ENCODE results near the gene STX4. TPM values are rescaled to one million over a fixed set of nuclear protein-coding genes. Genes with fewer than 3 reads are reported as not detected.

STX4 gene
- polyA plus RNA-seq, 1 of the 3 experiments (the other 2 are of a cell fraction): 117 TPM

- Histone ChIP-seq H3K4me3 (ENCODE audit: low read depth in 2 of 2, low read length in 1 of 2) (no peak overlapping the region), H3K9me2 (no peaks in the 10 kb centered on the region), H3K27ac (ENCODE audit: low read depth in 2 of 2, low read length in 1 of 2) (no peak overlapping the region), H3K27me3 (ENCODE audit: insufficient read depth) (no peaks in the 10 kb centered on the region), H3K9ac (no peak overlapping the region), H3F3A (replicated peaks; ENCODE audit: insufficient read depth) (peaks cover 27% of the 10 kb centered on the region), H4K20me1 (ENCODE audit: insufficient read depth) (no peaks in the 10 kb centered on the region), H3K4me2 (no peak overlapping the region), H2AFZ (ENCODE audit: low read depth) (no peak overlapping the region), H3K9me3 (no peaks in the 10 kb centered on the region), H3K36me3 (replicated peaks in 1 of 2; ENCODE audit: control insufficient read depth in 1 of 2, insufficient read depth in 2 of 2, low read length in 1 of 2) (peaks cover 0 to 2% of the 10 kb centered on the region in 2 experiments), H3K4me1 (ENCODE audit: control insufficient read depth in 1 of 2, insufficient read depth in 2 of 2, low read depth in 1 of 2, low read length in 1 of 2) (peaks cover 14 to 18% of the 10 kb centered on the region in 2 experiments; a peak in 3 of 4 replicates), H3K79me2 (ENCODE audit: insufficient read depth) (peaks cover 22% of the 10 kb centered on the region; the same call in 1 of the 2 replicates)
- CTCF ChIA-PET: interaction anchor here (0.8 to 2.6 kb wide), 2 partner anchors 17 to 440 kb away, joined by 3 to 16 read pairs; partner anchors contain the start of genes HSD3B7 and ZNF843
- WGBS (ENCODE audit: low lambda C conversion rate): 97% methylated on average over 10 of the region's 10 CpGs
- POLR2A ChIA-PET: no interaction called here
- TF ChIP-seq MEF2A (IDR thresholded peaks at IDR 0.05; ENCODE audit: borderline replicate concordance, low read depth) (no peak), POLR2AphosphoS5 (IDR thresholded peaks at IDR 0.05; ENCODE audit: low read depth, low read length) (no peak), PBX3 (IDR thresholded peaks at IDR 0.05) (no peak), FOXJ3 (CRISPR knock-in tag; IDR thresholded peaks at IDR 0.05) (no peak), RFX5 (IDR thresholded peaks at IDR 0.05; ENCODE audit: low read length) (no peak), EZH2phosphoT487 (IDR thresholded peaks at IDR 0.05; ENCODE audit: borderline replicate concordance, low read depth) (no peak), SIN3A (IDR thresholded peaks at IDR 0.05; ENCODE audit: borderline replicate concordance, low read depth, low read length) (no peak), TCF12 (IDR thresholded peaks at IDR 0.05) (no peak), NFIC (IDR thresholded peaks at IDR 0.05; ENCODE audit: borderline replicate concordance) (no peak), FOXM1 (IDR thresholded peaks at IDR 0.05; ENCODE audit: low read depth) (no peak), MXI1 (IDR thresholded peaks at IDR 0.05; ENCODE audit: low read depth, low read length) (no peak), TAF1 (IDR thresholded peaks at IDR 0.05; ENCODE audit: borderline replicate concordance, low read depth, low read length) (no peak), TEAD4 (IDR thresholded peaks at IDR 0.05; ENCODE audit: borderline replicate concordance, insufficient read depth) (no peak), JUND (IDR thresholded peaks at IDR 0.05) (no peak)
- no peak for DNase-seq
Observed at GRCh38 chr16:31002250-31002700, 31.1 kb upstream of the STX4 start.

GRCh38 chr16:31002862-31003341, 30.5 kb upstream of the STX4 start:
- Histone ChIP-seq H3K9ac (no peak overlapping the region), H3F3A (replicated peaks; ENCODE audit: insufficient read depth) (peaks cover 21% of the 10 kb centered on the region)
- WGBS (ENCODE audit: low lambda C conversion rate): 88% methylated on average over 7 of the region's 9 CpGs

More at GRCh38 chr16:31002862-31003341, 30.5 kb upstream of the STX4 start:
- peaks cover 9 to 12% of the 10 kb centered on the region in 2 experiments; a peak in 3 of 4 replicates for H3K4me1 ChIP-seq (ENCODE audit: control insufficient read depth in 1 of 2, insufficient read depth in 2 of 2, low read depth in 1 of 2, low read length in 1 of 2)
- CTCF ChIA-PET: interaction anchor here (0.8 to 2.6 kb wide), 3 partner anchors 18 to 440 kb away, joined by 3 to 16 read pairs (median 3); partner anchors contain the start of genes HSD3B7 and ZNF843
- no peaks in the 10 kb centered on the region for H4K20me1 ChIP-seq (ENCODE audit: insufficient read depth)
- no peaks in the 10 kb centered on the region for H3K27me3 ChIP-seq (ENCODE audit: insufficient read depth)
- no peak overlapping the region for H2AFZ ChIP-seq (ENCODE audit: low read depth)
- TF ChIP-seq SMC3 (IDR thresholded peaks at IDR 0.05; ENCODE audit: low read depth, low read length) (no peak), EP300 (IDR thresholded peaks at IDR 0.05; ENCODE audit: borderline replicate concordance in 1 of 2, low read depth in 1 of 2, low read length in 1 of 2) (no peak), MEF2A (IDR thresholded peaks at IDR 0.05; ENCODE audit: borderline replicate concordance, low read depth) (no peak)
- no peak overlapping the region for H3K4me2 ChIP-seq
- H3K79me2 ChIP-seq (ENCODE audit: insufficient read depth): peaks cover 25% of the 10 kb centered on the region; the same call in 1 of the 2 replicates
- no peak for DNase-seq
- POLR2A ChIA-PET: no interaction called here
- H3K36me3 ChIP-seq (replicated peaks in 1 of 2; ENCODE audit: control insufficient read depth in 1 of 2, insufficient read depth in 2 of 2, low read length in 1 of 2): peaks cover 0 to 2% of the 10 kb centered on the region in 2 experiments
- no peaks in the 10 kb centered on the region for H3K9me3 ChIP-seq
- no peak overlapping the region for H3K4me3 ChIP-seq (ENCODE audit: low read depth in 2 of 2, low read length in 1 of 2)
- peak overlapping the region in 1 of 2 experiments; percentile 30; a peak in 1 of 4 replicates for H3K27ac ChIP-seq (ENCODE audit: low read depth in 2 of 2, low read length in 1 of 2)
- no peaks in the 10 kb centered on the region for H3K9me2 ChIP-seq
